Omental fat pad (tissue), 4 donors: Measurements from ENCODE around the gene NFIA. TPM values are rescaled to one million over a fixed set of nuclear protein-coding genes. Genes with fewer than 3 reads are reported as not detected.

Source experiments
- ATAC-seq: fragments of 150-250 bp; one replicate; pipeline ENCODE4 v1.9.1; 2016; ENCODE audit warnings: mild to moderate bottlenecking, moderate library complexity; ENCODE audit not compliant: low FRiP score
- DNase-seq: peaks from one replicate; pipeline ENCODE4 v3.0.0-alpha.2; 2019; ENCODE audit warnings: low spot score
- total RNA-seq, 4 donors: library from RNA; depleted of rRNA; stranded (reverse); fragments of >200 nt; gene quantifications; one replicate each; pipeline ENCODE4 v1.1.0, GENCODE V29; 2016
- TF ChIP-seq, protein P1 (sequence below), 3 donors: fragments of 450-650 bp; IDR thresholded peaks; one replicate each; pipeline ENCODE4 v1.5.1; 2016 to 2017; ENCODE audit warnings: antibody characterized with exemption in 3 of 3, mild to moderate bottlenecking in 3 of 3, moderate library complexity in 2 of 3

NFIA gene
- 100 to 1,000 TPM in 1 of 4 donors, 10 to 100 TPM in 3; 61.1 to 159 (median 77.5) TPM for total RNA-seq

DNA sequence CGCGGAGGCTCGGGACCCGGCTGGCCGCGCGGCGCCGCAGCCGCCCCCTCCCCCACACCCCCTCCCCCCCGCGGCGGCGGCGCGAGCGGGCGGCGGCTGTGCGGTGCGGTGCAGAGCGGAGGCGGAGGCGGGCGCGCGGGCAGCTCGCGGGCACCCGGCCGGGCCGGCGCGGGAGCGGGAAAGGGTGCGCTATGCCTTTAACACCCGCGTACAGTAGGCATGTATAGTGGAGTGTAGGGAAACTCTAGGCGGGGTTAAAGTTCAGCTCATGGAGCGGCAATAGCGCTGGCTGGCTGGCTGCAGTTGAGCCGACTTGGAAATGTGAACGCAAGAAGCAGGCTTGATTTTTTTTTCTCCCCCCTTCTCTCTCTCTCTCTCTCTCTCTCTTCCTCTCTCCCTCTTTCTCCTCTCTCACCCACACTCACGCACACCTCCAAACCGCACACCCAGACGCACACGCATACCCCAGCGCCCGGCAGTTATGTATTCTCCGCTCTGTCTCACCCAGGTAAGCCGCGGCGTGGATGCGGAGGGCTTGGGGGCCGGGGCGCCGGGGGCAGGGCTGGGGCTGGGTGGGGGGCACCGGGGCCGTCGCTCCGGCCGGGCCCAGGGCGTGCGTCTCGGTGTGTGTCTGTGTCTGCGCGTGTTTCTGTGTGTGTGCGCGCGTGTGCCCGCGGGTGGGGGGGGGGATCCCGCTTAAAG, at the start of gene NFIA:
Gene NFIA (plus strand): TSS at position 251 of the 702 bp plus-strand sequence.
- ATAC-seq (peak; percentile 55), DNase-seq (no peak)
- TF ChIP-seq, protein P1, sequence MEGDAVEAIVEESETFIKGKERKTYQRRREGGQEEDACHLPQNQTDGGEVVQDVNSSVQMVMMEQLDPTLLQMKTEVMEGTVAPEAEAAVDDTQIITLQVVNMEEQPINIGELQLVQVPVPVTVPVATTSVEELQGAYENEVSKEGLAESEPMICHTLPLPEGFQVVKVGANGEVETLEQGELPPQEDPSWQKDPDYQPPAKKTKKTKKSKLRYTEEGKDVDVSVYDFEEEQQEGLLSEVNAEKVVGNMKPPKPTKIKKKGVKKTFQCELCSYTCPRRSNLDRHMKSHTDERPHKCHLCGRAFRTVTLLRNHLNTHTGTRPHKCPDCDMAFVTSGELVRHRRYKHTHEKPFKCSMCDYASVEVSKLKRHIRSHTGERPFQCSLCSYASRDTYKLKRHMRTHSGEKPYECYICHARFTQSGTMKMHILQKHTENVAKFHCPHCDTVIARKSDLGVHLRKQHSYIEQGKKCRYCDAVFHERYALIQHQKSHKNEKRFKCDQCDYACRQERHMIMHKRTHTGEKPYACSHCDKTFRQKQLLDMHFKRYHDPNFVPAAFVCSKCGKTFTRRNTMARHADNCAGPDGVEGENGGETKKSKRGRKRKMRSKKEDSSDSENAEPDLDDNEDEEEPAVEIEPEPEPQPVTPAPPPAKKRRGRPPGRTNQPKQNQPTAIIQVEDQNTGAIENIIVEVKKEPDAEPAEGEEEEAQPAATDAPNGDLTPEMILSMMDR (IDR thresholded peaks at IDR 0.05): no peak

DNA sequence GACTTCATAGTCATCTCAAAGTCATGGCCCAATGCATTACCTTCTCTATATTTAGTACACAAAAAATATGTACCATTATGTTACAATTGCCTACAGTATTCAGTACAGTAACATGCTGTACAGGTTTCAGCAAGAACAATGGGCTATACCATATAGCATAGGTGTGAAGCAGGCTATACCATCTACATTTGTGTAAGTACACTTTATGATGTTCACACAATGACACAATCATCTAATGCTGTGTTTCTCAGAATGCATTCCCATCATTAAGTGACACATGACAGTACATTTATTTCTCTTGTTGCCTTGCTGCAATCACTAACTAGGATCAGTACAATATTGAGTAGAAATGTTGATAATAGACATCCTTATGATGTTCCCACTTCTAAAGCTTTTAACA, 46.5 kb upstream of the NFIA start:
- DNase-seq: no peak
- TF ChIP-seq, protein P1 (IDR thresholded peaks at IDR 0.05): no peak
- ATAC-seq: no peak

DNA sequence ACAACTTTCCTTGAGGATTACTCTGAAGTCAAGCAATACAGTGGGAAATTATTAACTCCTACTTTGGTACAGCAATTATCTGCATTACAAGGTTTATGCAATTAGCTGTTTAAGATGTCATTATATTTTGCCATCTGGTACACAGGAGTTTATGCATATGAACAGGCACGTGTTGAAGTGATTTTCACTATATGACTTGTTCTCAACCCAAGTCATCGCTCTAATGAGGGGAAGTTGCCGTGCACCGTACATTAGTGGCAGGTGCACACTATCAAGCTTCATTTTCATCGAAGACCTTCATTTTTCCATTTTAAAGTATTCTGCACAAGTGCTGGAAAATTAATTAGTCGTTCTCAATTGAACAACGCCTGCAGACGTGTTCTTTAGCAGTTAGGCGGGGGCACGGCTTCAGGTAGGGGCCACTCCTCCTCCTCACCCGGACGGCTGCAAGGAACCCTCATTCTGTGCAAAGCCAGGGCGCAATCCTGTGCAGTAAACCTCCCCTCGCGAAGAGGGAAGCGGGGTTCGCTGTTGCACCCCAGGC, 39.8 kb upstream of the NFIA start:
- no peak for DNase-seq
- TF ChIP-seq, protein P1 (IDR thresholded peaks at IDR 0.05): no peak
- ATAC-seq: no peak

DNA sequence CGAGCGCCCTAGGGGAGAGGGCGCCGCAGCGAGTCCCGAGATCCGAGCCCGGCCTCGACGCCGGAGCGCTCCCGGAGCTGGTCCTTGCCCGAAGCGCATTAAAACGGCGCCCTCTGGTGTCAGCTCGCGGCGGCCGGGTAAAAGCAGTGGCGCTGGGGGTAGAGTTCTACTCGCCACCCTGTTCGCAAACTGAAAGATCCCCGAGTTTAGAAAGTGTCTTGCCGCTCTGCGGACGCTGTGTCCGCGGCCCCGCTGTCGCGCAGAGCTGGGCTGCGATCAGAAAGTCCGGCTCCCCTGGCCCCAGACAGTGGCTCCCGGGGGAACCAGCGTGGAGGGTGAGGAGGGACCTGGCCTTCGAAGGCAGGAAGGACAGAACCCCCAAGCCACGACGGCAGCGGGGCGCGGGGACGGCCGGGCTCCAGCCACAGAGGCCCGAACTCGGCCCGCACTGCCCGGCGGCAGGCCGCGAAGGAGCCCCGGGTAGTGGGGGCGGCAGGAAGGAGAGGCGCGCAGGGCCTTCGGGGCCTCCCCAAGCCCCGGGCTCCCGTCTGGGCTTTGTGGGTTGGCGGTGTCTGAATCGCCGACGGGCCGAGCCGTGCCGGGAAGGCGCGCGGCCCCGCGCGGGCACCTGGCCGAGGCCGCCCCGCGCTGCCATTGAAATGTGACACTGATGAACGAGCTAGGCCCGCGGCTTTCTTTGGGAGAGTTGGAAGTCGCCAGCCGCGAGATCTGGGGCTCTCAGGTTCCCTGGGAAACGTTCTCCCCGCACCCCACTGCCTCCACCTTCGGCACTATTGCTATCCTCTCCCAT, 39.1 kb upstream of the NFIA start:
- TF ChIP-seq, protein P1 (IDR thresholded peaks at IDR 0.05): peak in 2 of 3 donors; percentile 29 to 71
- peak; percentile 88 for DNase-seq

DNA sequence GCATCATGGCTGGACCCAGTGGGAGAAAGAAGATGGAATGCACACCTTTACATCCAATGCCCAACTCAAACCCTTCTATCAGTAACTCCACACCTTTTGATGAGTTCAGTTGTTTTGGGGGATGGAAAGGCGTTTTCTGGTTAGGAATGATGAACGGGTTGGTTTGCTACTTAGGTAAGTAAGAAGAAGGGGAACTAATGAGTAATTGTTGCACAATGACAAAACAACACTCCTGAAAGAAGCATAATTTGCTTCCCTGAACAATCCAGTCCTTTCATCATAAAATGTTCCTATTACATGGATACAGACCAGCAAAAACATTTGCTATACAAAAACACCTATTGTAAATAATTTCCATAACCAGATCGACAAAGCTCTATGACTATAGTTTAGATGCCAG, 35.9 kb upstream of the NFIA start:
- no peak for DNase-seq
- ATAC-seq: no peak
- TF ChIP-seq, protein P1 (IDR thresholded peaks at IDR 0.05): no peak

More for the DNA sequence above, 39.1 kb upstream of the NFIA start:
- peak; percentile 93 for ATAC-seq

DNA sequence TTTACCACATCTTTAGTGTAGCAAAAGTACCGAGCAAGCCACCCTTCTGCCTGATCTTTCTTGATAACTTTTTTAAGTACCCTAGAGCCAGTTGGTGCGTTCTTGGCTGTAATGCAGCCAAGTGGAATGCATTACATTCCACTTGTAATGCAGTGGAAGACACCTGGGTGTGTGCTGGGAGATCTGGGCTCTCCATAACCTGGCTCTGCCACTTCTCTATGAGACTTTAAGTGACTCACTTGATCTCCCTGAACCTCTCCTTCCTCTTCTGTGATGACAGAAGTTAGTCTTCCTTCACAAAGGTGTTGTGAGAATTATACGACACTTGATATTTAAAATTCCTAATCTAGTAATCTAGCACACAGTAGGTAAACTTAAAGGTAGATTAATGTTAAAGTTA, 35.3 kb upstream of the NFIA start:
- no peak for DNase-seq
- ATAC-seq: no peak
- TF ChIP-seq, protein P1 (IDR thresholded peaks at IDR 0.05): no peak
